Stomach (tissue), 9 donors: ENCODE data around the gene SLC39A13. TPM values are rescaled to one million over a fixed set of nuclear protein-coding genes. Genes with fewer than 3 reads are reported as not detected.

ENCODE experiments used
- DNase-seq, 2 donors: peaks; one replicate each; pipeline versions ENCODE4 v3.0.0 to v3.0.0-alpha.2; 2013 to 2019
- H3K27ac ChIP-seq, 5 donors: fragments of 200-600 bp in 4 of 5; sonication (generic) in 4 of 5; one replicate each; pipeline ENCODE4 v1.5.1; 2013 to 2019; ENCODE audit warnings: mild to moderate bottlenecking in 1 of 5, moderate library complexity in 1 of 5
- H3K27me3 ChIP-seq, 3 donors: fragments of 200-600 bp; sonication (generic); one replicate each; pipeline ENCODE4 v1.5.1; 2017 to 2019; ENCODE audit warnings: mixed run types in 1 of 3
- H3K36me3 ChIP-seq, 4 donors: fragments of 200-600 bp; sonication (generic); 1 replicate in 3 of 4; 2 replicates in 1 of 4; pipeline ENCODE4 v1.5.1; 2016 to 2019
- H3K4me1 ChIP-seq, 4 donors: fragments of 200-600 bp; sonication (generic); one replicate each; pipeline ENCODE4 v1.5.1; 2016 to 2019
- H3K4me3 ChIP-seq, 4 donors: fragments of 200-600 bp; sonication (generic) in 3 of 4; one replicate each; pipeline ENCODE4 v1.5.1; 2016 to 2019; ENCODE audit warnings: mild to moderate bottlenecking in 1 of 4
- H3K9me3 ChIP-seq, 4 donors: fragments of 200-600 bp; sonication (generic); one replicate each; pipeline ENCODE4 v1.5.1; 2016 to 2019
- CTCF ChIP-seq, 7 experiments: fragments of 450-650 bp in 4 of 7; fragments of 200-600 bp in 3 of 7; sonication (generic) in 3 of 7; IDR thresholded peaks; one replicate each; pipeline ENCODE4 v1.5.1; 2016 to 2019; ENCODE audit warnings: antibody characterized with exemption in 7 of 7, control low read depth in 2 of 7, mild to moderate bottlenecking in 1 of 7
- EP300 ChIP-seq: sonication (generic); formaldehyde crosslinking; IDR thresholded peaks from one replicate; pipeline ENCODE4 v1.6.1; 2017; ENCODE audit warnings: antibody characterized with exemption
- POLR2A ChIP-seq, 4 donors: fragments of 450-650 bp; IDR thresholded peaks; one replicate each; pipeline ENCODE4 v1.6.1; 2016; ENCODE audit warnings: antibody characterized with exemption in 4 of 4, control low read depth in 2 of 4, mild to moderate bottlenecking in 1 of 4, moderate library complexity in 1 of 4
- POLR2AphosphoS5 ChIP-seq, 3 donors: sonication (generic); formaldehyde crosslinking; IDR thresholded peaks; one replicate each; pipeline ENCODE4 v1.6.1; 2016; ENCODE audit warnings: antibody characterized with exemption in 3 of 3
- WGBS, 5 donors: extraction: QIAGEN DNeasy Blood & Tissue Kit in 3 of 5; methylation state at CpG; one replicate each; pipeline versions ENCODE4 v1.1.5 to v1.1.7; 2013 to 2018; 5-methylcytosine and 5-hydroxymethylcytosine counted together
- intact Hi-C: fragments of 100-400 bp; cut with DNase I; formaldehyde crosslinking; loops from one replicate; pipeline ENCODE4 v1.15.1; 2023; ENCODE audit warnings: low total_unique reads
- polyA plus RNA-seq, 3 donors: library from polyadenylated mRNA; stranded (reverse); fragments of 200-250 nt; gene quantifications; one replicate each; pipeline ENCODE4 v1.2.3, GENCODE V29; 2013
- total RNA-seq, 5 donors: library from RNA; depleted of rRNA; stranded (reverse); fragments of >200 nt; gene quantifications; one replicate each; pipeline versions ENCODE4 v1.1.0 to v1.2.3, GENCODE V29; 2014 to 2016
- donor health status: healthy with polysubstance abuse.
- donor health status: Bipolar disorder and iron deficiency.
- donor health status: healthy.

The SLC39A13 gene
- total and polyA plus RNA-seq, 8 donors: 7.0 to 158 (median 25.9) TPM

GRCh38 chr11:47448566-47449427 lies 40.4 kb downstream of the SLC39A13 start, which contains the start of gene RAPSN:
Gene RAPSN, minus strand, starts transcription at chr11:47449136. Its CDS starts 172 bp downstream, at chr11:47448964.
- intact Hi-C loops: loop anchor here (10.0 kb wide), 1 partner anchor 74 kb away; the partner anchor contains the start of gene SPI1
- H3K36me3 ChIP-seq: no peaks in the 10 kb centered on the region
- 67 to 84% (median 72%) methylated on average over 11 to 32 of the region's 32 CpGs for WGBS, 5 donors
- peak in 1 of 2 donors; percentile 49 for DNase-seq
- no peak within 1 kb of the TSS for H3K27ac ChIP-seq
- no peak for TF ChIP-seq POLR2A (IDR thresholded peaks at IDR 0.05)
- no peak for TF ChIP-seq CTCF (IDR thresholded peaks at IDR 0.05)
- TF ChIP-seq POLR2AphosphoS5 (IDR thresholded peaks at IDR 0.05): no peak
- TF ChIP-seq EP300: no peak
- no peaks in the 10 kb centered on the region for H3K9me3 ChIP-seq
- H3K4me1 ChIP-seq: no peaks in the 10 kb centered on the region
- H3K4me3 ChIP-seq: no peak within 1 kb of the TSS
- H3K27me3 ChIP-seq: no peaks in the 10 kb centered on the region

GRCh38 chr11:47449541-47449940 lies 41.2 kb downstream of the SLC39A13 start:
- no peaks in the 10 kb centered on the region for H3K27me3 ChIP-seq
- no peak for DNase-seq
- TF ChIP-seq EP300 (no peak), CTCF (IDR thresholded peaks at IDR 0.05) (no peak), POLR2A (IDR thresholded peaks at IDR 0.05) (no peak), POLR2AphosphoS5 (IDR thresholded peaks at IDR 0.05) (no peak)
- H3K4me3 ChIP-seq: no peak overlapping the region
- intact Hi-C loops: loop anchor here (10.0 kb wide), 1 partner anchor 75 kb away; the partner anchor contains the start of gene SPI1
- peaks cover 0 to 6% (median 2%) of the 10 kb centered on the region in 4 donors for H3K4me1 ChIP-seq
- H3K9me3 ChIP-seq: no peaks in the 10 kb centered on the region
- 72 to 82% (median 75%) methylated on average over 8 of the region's 8 CpGs for WGBS, 5 donors
- no peaks in the 10 kb centered on the region for H3K36me3 ChIP-seq
- H3K27ac ChIP-seq: no peak overlapping the region

DNA sequence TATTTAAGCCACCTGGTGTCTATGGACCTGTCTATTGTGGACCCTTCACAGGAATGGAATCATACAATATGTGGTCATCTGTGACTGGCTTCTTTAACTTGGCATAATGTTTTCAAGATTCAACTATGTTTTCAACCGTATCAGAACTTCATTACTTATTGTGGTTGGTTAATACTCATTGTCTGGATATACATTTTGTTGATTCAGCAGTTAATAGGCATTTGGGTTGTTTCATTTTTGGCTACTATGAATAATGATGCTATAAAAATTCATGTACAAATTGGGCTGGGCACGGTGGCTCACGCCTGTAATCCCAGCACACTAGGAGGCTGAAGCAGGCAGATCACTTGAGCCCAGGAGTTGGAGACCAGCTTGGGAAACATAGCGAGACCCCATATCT lies 43.0 kb downstream of the SLC39A13 start:
- no peaks in the 10 kb centered on the region for H3K27me3 ChIP-seq
- no peaks in the 10 kb centered on the region for H3K36me3 ChIP-seq
- H3K4me1 ChIP-seq: peaks cover 0 to 7% (median 2%) of the 10 kb centered on the region in 4 donors
- H3K27ac ChIP-seq: no peak overlapping the region
- no peak overlapping the region for H3K4me3 ChIP-seq
- intact Hi-C loops: loop anchor here (10.0 kb wide), 1 partner anchor 1027 kb away; no protein-coding TSS in a partner anchor
- no peaks in the 10 kb centered on the region for H3K9me3 ChIP-seq
- DNase-seq: no peak
- TF ChIP-seq CTCF (IDR thresholded peaks at IDR 0.05): no peak
- TF ChIP-seq EP300: no peak
- no peak for TF ChIP-seq POLR2AphosphoS5 (IDR thresholded peaks at IDR 0.05)
- no peak for TF ChIP-seq POLR2A (IDR thresholded peaks at IDR 0.05)
- WGBS, 5 donors: 87 to 93% (median 90%) methylated on average over 4 of the region's 4 CpGs

GRCh38 chr11:47451990-47452389 lies 43.6 kb downstream of the SLC39A13 start:
- TF ChIP-seq EP300 (no peak), POLR2A (IDR thresholded peaks at IDR 0.05) (no peak), CTCF (IDR thresholded peaks at IDR 0.05) (no peak), POLR2AphosphoS5 (IDR thresholded peaks at IDR 0.05) (no peak)
- no peak for DNase-seq
- H3K4me1 ChIP-seq: peaks cover 0 to 7% (median 2%) of the 10 kb centered on the region in 4 donors
- intact Hi-C loops: loop anchor here (10.0 kb wide), 1 partner anchor 1027 kb away; no protein-coding TSS in a partner anchor
- no peaks in the 10 kb centered on the region for H3K27me3 ChIP-seq
- H3K27ac ChIP-seq: no peak overlapping the region
- no peaks in the 10 kb centered on the region for H3K36me3 ChIP-seq
- WGBS, 5 donors: 92 to 97% (median 94%) methylated on average over 4 of the region's 4 CpGs
- H3K9me3 ChIP-seq: no peaks in the 10 kb centered on the region
- H3K4me3 ChIP-seq: no peak overlapping the region
